Stimulated activated CD4-positive, alpha-beta T cell treated with anti-CD3 and anti-CD28 coated beads, Interleukin-12 subunit alpha, Interleukin-12 subunit beta, amount 100 ng/mL, for 24 hours (primary cell): ENCODE results near the gene VPS35.

Source experiments
- DNase-seq, 2 experiments: peaks; one replicate each; pipeline ENCODE4 v3.0.0-alpha.2; 2020; ENCODE audit warnings: low read depth in 2 of 2

VPS35 gene

GRCh38 chr16:46688654-46689364 is at the start of gene VPS35:
Gene VPS35 (minus strand): TSS chr16:46689178. CDS start chr16:46689133, 45 bp downstream.
- DNase-seq, result peak; percentile 98 to 100

- DNase-seq, result no peak
Observed at GRCh38 chr16:46737621-46738214, 48.7 kb upstream of the VPS35 start.

GRCh38 chr16:46736695-46737094 is 47.7 kb upstream of the VPS35 start:
- DNase-seq, result no peak

GRCh38 chr16:46733319-46733830 is 44.4 kb upstream of the VPS35 start:
- no peak for DNase-seq

- DNase-seq, result no peak
Observed at GRCh38 chr16:46732561-46732960, 43.6 kb upstream of the VPS35 start.

- no peak for DNase-seq
Observed at GRCh38 chr16:46731691-46732555, 42.9 kb upstream of the VPS35 start.

- DNase-seq, result no peak
Observed at GRCh38 chr16:46730801-46731690, 42.1 kb upstream of the VPS35 start.

- DNase-seq, result no peak
Observed at GRCh38 chr16:46730126-46730525, 41.1 kb upstream of the VPS35 start.

- DNase-seq, result no peak
Observed at GRCh38 chr16:46729326-46729995, 40.5 kb upstream of the VPS35 start.

GRCh38 chr16:46728806-46729205 is 39.8 kb upstream of the VPS35 start:
- DNase-seq, result no peak

- DNase-seq, result no peak
Observed at GRCh38 chr16:46727630-46728029, 38.7 kb upstream of the VPS35 start.

- no peak for DNase-seq
Observed at GRCh38 chr16:46727184-46727583, 38.2 kb upstream of the VPS35 start.

- no peak for DNase-seq
Observed at GRCh38 chr16:46721885-46722284, 32.9 kb upstream of the VPS35 start.

- DNase-seq, result no peak
Observed at GRCh38 chr16:46720619-46721018, 31.6 kb upstream of the VPS35 start.

GRCh38 chr16:46719528-46719927 is 30.6 kb upstream of the VPS35 start:
- DNase-seq, result no peak

- DNase-seq, result no peak
Observed at GRCh38 chr16:46718214-46718613, 29.2 kb upstream of the VPS35 start.

GRCh38 chr16:46717692-46718091 is 28.7 kb upstream of the VPS35 start:
- DNase-seq, result no peak

GRCh38 chr16:46715769-46716305 is 26.9 kb upstream of the VPS35 start:
- DNase-seq, result no peak

GRCh38 chr16:46714797-46715591 is 26.0 kb upstream of the VPS35 start:
- DNase-seq, result no peak

- DNase-seq, result no peak
Observed at GRCh38 chr16:46713634-46714033, 24.7 kb upstream of the VPS35 start.
